Stomach smooth muscle (tissue), 2 donors: ENCODE data around the gene SGMS1.

Experiments used
- H3K27ac ChIP-seq: one replicate; pipeline ENCODE4 v1.7.0; 2013; ENCODE audit warnings: mild to moderate bottlenecking, low read length, inconsistent platforms
- H3K27me3 ChIP-seq, 2 donors: one replicate each; pipeline ENCODE4 v1.7.0; 2013; ENCODE audit warnings: low read length in 2 of 2; ENCODE audit not compliant: insufficient read depth in 2 of 2, control insufficient read depth in 1 of 2
- H3K36me3 ChIP-seq, 2 donors: one replicate each; pipeline ENCODE4 v1.7.0; 2013; ENCODE audit warnings: low read length in 2 of 2; ENCODE audit not compliant: control insufficient read depth in 2 of 2, insufficient read depth in 2 of 2
- H3K4me1 ChIP-seq: one replicate; pipeline ENCODE4 v1.7.0; 2013; ENCODE audit warnings: low read length; ENCODE audit not compliant: control insufficient read depth, insufficient read depth
- H3K4me3 ChIP-seq, 2 donors: one replicate each; pipeline ENCODE4 v1.7.0; 2013; ENCODE audit warnings: low read length in 2 of 2
- H3K9ac ChIP-seq, 2 donors: one replicate each; pipeline ENCODE4 v1.7.0; 2013; ENCODE audit warnings: low read length in 2 of 2, mild to moderate bottlenecking in 1 of 2
- H3K9me3 ChIP-seq, 2 donors: one replicate each; pipeline ENCODE4 v1.7.0; 2013; ENCODE audit warnings: low read length in 2 of 2; ENCODE audit not compliant: control insufficient read depth in 2 of 2
- donor health status: healthy.
- donor health status: Pancreatic carcinoma.

SGMS1 gene

DNA sequence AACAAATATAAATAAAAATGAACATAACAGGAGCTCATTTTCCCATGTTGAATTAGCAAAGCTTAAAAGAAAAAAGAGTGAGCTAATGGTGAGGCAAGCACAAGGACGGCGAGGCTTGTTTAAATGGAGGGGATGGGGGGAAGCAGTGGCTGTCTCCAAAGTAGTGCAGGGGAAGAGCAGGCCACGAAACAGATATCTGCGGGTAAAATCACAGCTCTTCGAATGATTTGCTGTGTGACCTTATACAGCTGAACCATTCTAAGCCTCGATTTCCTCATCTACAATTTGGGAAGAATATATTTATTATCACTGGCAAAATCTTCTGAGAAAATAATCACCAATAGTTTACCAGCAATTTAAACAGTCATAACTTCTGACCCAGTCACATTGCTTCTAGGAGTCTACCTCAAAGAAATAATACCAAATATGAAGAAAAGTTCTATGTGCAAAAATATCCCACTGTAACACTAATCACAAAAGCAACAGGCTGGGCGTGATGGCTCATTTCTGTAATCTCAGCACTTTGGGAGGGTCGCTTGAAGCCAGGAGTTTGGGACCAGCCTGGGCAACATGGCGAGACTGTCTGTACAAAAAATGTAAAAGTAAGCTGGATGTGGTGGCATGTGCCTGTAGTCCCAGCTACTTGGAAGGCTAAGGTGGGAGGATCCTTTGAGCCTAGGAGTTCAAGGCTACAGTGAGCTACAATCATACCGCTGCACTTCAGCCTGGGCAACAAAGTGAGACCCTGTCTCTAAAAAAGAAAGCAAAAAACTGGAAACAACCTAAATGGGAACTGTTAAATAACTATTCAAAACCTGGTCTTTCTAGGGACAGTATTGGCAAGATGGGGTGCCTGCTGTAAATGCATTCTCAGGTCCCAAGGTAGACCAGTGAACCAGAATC lies 309.3 kb downstream of the SGMS1 start:
- H3K4me3 ChIP-seq, result no peak overlapping the region
- no peaks in the 10 kb centered on the region for H3K27me3 ChIP-seq
- no peak overlapping the region for H3K9ac ChIP-seq
- H3K4me1 ChIP-seq, result peaks cover 4% of the 10 kb centered on the region
- peaks cover 0 to 3% of the 10 kb centered on the region in 2 donors for H3K9me3 ChIP-seq
- H3K36me3 ChIP-seq, result peaks cover 8 to 16% of the 10 kb centered on the region in 2 donors
- no peak overlapping the region for H3K27ac ChIP-seq

DNA sequence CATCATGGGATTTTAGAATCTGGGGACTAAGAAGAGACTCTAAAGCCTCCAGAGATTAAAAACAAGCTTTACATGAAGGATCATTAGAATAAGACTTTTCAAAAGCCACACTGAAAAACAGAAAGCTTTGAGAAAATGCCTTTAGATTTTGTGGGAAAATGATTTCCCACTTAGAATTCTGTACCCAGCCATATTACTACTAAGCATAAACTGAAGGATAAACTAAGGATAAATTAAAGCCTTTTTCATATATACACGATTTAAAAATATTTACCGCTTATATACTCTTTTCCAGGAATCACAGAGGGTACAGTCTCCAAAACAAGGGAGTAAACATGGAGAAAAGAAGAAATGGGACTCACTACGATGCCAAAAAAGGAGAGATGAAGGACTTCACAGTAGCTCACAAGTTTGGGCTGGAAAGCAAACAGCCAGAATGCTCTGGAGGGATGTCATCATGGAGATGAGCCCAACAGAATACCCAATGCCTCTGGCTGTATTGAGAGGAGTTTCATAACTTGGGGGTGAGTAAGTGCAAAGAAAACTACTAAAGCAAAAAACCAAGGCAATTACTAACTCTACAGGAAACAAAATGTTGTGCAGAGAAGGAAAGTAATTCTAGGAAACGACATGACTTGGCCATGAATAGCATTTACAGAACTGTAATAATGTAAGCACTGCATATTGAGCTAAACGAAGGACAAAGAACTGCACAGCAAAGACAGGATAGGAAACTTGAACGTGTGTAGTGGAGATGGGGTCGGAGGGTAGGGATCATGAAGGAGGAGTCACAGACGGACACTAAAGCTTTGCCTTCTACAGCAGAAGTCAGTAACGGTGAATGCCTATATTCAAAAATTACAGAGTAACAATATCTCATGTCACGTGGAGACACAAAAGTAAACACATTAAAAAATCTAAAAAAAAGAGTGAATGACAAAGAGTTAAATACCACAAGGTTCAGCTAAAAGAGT lies 311.0 kb downstream of the SGMS1 start:
- Histone ChIP-seq H3K27me3 (no peaks in the 10 kb centered on the region), H3K9ac (no peak overlapping the region), H3K27ac (no peak overlapping the region), H3K36me3 (peaks cover 8 to 20% of the 10 kb centered on the region in 2 donors), H3K4me3 (no peak overlapping the region), H3K4me1 (peaks cover 4% of the 10 kb centered on the region), H3K9me3 (peaks cover 0 to 3% of the 10 kb centered on the region in 2 donors)

DNA sequence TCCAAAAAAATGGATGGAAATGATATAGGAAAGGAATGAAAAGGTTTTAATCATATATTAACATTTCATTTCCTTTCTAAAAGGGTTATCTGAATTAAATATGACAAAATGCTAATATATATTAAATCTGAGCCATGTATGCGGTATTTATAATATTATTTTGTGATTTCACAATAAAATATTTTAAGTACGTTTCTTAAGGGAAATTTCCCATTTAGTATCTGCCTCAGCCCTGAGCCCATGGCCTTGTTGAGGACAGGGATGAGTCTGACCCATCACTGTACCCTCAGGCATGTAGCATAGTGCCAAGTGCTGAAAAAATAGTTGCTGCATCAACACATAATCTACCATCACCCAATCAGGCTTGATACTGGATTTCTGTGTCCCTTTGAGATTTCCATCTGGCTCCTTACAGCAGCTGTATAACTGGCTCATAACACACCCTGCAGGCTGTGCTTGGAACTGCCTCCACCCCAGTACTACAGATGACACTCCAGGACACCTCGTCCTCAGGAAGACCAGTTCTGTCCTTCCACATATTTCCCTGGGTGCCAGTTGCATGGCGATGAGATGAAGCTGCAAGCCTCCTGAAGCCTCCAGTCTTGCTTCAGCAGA lies 313.1 kb downstream of the SGMS1 start:
- no peak overlapping the region for H3K4me3 ChIP-seq
- no peaks in the 10 kb centered on the region for H3K4me1 ChIP-seq
- H3K27me3 ChIP-seq, result no peaks in the 10 kb centered on the region
- H3K36me3 ChIP-seq, result peaks cover 10 to 30% of the 10 kb centered on the region in 2 donors
- no peak overlapping the region for H3K9ac ChIP-seq
- peaks cover 0 to 3% of the 10 kb centered on the region in 2 donors for H3K9me3 ChIP-seq
- no peak overlapping the region for H3K27ac ChIP-seq

DNA sequence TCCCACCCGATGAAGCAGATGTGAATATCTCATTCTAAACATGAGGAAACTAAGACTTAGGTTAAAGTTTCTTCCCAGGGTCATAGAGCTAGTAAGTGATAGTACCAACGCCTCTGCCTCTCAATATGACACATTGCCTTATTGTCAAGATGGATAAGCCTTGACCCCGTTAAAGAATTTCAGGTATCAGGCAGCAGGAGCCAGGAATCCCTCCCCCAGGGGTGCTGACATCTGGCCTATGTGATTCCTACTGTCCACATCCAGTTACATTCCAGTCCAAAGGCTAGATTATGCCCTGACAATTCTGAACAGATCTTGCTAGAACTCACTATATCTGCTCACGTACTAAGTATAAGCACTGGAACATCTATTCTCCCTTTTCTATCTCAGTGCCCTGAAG lies 314.4 kb downstream of the SGMS1 start:
- H3K27ac ChIP-seq, result no peak overlapping the region
- no peaks in the 10 kb centered on the region for H3K4me1 ChIP-seq
- peaks cover 10 to 30% of the 10 kb centered on the region in 2 donors for H3K36me3 ChIP-seq
- peaks cover 0 to 3% of the 10 kb centered on the region in 2 donors for H3K9me3 ChIP-seq
- H3K4me3 ChIP-seq, result no peak overlapping the region
- H3K9ac ChIP-seq, result no peak overlapping the region
- no peaks in the 10 kb centered on the region for H3K27me3 ChIP-seq

DNA sequence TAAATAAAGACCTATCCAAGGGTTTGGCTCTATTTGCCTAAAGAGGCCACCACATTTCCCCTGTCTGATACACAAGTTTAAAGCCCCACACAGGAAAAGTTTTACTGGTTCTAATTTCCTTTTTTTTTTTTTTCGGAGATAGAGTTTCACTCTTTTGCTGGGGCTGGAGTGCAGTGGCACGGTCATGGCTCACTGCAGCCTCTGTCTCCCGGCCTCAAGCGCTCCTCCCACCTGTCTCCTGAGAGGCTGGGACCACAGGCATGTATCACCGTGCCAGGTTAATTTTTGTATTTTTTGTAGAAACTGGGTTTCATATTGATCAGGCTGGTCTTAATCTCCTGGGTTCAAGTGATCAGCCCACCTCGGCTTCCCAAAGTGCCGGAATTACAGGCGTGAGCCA lies 319.1 kb downstream of the SGMS1 start:
- no peaks in the 10 kb centered on the region for H3K4me1 ChIP-seq
- H3K4me3 ChIP-seq, result no peak overlapping the region
- H3K27ac ChIP-seq, result no peak overlapping the region
- peaks cover 2 to 16% of the 10 kb centered on the region in 2 donors for H3K36me3 ChIP-seq
- no peaks in the 10 kb centered on the region for H3K9me3 ChIP-seq
- H3K9ac ChIP-seq, result no peak overlapping the region
- H3K27me3 ChIP-seq, result no peaks in the 10 kb centered on the region

DNA sequence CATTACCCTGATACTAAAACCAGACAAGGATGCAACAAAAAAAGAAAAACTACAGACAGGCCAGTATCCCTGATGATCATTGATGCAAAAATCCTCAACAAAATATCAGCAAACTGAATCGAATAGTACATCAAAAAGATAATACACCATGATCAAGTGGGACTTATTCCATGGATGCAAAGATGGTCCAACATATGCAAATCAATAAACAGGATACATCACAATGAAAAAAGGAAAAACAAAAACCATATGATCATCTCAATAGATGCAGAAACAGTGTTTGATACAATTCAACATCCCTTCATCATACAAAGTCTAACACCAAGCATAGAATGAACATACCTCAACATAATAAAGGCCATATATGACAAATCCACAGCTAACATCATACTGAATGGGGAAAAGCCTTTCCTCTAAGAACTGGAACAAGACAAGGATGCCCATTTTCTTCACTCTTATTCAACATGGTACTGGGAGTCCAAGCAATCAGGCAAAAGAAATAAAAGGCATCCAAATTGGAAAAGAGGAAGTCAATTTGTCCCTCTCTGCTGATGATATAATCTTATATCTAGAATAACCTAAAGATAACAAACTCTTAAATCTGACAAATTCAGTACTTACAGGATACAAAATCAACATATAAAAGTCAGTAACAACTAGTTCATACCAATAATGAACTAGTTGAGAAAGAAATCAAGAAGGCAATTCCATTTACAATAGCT lies 323.6 kb downstream of the SGMS1 start:
- Histone ChIP-seq H3K36me3 (no peaks in the 10 kb centered on the region), H3K9me3 (no peaks in the 10 kb centered on the region), H3K27me3 (no peaks in the 10 kb centered on the region), H3K9ac (no peak overlapping the region), H3K4me1 (no peaks in the 10 kb centered on the region), H3K4me3 (no peak overlapping the region), H3K27ac (no peak overlapping the region)

DNA sequence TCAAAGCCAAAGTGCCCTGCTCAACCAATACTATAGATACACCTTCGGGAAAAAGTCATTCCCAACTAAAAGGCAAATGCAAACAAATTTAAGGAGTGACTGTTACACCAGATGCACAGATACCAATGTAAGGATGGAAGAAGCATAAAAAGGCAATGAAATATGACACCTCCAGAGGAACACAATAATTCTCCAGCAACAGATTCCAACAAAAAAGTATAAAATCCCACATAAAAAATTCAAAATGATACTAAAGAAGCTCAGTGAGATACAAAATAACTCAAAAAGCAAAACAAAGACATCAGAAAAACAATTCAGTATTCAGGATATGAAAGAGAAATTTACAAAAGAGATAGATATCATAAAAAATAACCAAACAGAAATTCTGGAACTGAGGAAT lies 328.4 kb downstream of the SGMS1 start:
- Histone ChIP-seq H3K27me3 (no peaks in the 10 kb centered on the region), H3K4me3 (no peak overlapping the region), H3K9ac (no peak overlapping the region), H3K36me3 (no peaks in the 10 kb centered on the region), H3K4me1 (no peaks in the 10 kb centered on the region), H3K27ac (no peak overlapping the region), H3K9me3 (no peaks in the 10 kb centered on the region)

DNA sequence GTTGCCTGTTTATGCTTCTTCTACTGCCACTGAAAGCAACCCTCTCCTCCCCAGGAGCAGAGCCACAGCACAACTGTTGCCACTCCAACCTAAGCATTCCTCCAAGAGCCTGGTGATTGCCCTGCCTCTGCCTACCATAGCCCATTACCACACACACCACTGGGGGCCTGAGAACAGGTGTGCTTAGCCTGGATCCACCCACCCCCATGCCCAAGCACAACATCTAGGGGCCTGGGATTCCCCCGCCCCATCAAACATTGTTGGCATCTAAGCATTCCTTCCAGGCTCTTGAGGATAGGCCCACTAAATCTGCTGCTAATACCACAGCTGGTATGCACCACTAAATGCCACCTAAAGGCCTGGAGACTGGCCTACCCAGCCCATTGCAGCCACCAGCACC lies 329.2 kb downstream of the SGMS1 start:
- H3K4me3 ChIP-seq, result no peak overlapping the region
- no peaks in the 10 kb centered on the region for H3K9me3 ChIP-seq
- H3K27ac ChIP-seq, result no peak overlapping the region
- no peaks in the 10 kb centered on the region for H3K4me1 ChIP-seq
- no peak overlapping the region for H3K9ac ChIP-seq
- no peaks in the 10 kb centered on the region for H3K36me3 ChIP-seq
- no peaks in the 10 kb centered on the region for H3K27me3 ChIP-seq

DNA sequence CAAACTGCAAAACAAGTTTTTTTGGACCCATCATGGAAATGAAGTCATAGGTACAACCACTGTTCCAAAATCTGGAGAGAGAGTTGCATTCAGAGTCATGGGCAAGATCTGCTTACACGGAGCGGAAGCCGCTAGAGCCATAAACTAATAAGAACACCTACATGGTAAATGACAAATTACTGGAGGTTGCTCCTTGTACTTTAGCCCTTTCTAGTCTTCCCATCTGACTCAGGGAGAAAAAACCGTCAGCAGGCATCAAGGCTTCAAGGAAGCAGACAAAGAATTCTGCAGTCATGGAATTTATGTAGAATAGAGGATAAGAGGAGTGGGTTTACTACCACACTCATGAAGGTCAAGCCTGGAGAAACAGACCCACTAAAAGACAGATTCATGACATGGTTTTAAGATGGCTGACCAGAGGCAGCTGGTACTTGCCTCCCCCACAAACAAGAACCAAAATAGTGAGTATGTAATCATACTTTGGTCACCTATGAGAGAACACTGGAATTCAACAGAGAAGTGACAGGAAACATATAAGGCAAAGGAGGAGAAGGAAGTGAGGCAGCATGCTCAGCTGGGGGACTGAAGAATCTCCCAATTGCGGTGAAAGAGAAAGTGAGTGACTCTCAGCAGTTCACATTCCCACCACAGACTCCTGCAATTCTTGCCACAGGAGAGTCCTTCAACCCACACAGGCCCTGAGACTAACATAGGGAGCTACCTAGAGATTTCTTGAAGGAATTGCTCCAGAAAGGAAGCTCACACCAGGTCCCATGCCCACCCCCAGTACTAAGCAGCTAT lies 330.0 kb downstream of the SGMS1 start:
- H3K27ac ChIP-seq, result no peak overlapping the region
- no peak overlapping the region for H3K4me3 ChIP-seq
- H3K27me3 ChIP-seq, result no peaks in the 10 kb centered on the region
- H3K4me1 ChIP-seq, result no peaks in the 10 kb centered on the region
- no peaks in the 10 kb centered on the region for H3K9me3 ChIP-seq
- no peaks in the 10 kb centered on the region for H3K36me3 ChIP-seq
- no peak overlapping the region for H3K9ac ChIP-seq
